Ovary (tissue), 9 donors: ENCODE data around the gene AMER1. TPM values are rescaled to one million over a fixed set of nuclear protein-coding genes. Genes with fewer than 3 reads are reported as not detected.

Experiments
- DNase-seq, 5 donors: peaks; one replicate each; pipeline ENCODE4 v3.0.0-alpha.2; 2019 to 2020
- H3K27ac ChIP-seq, 2 donors: fragments of 200-600 bp; one replicate each; pipeline versions ENCODE4 v1.5.1 to v1.8.0; 2019 to 2022
- H3K27me3 ChIP-seq: fragments of 200-600 bp; one replicate; pipeline ENCODE4 v1.8.0; 2022
- H3K36me3 ChIP-seq: fragments of 200-600 bp; sonication (generic); one replicate; pipeline ENCODE4 v1.5.1; 2019
- H3K4me1 ChIP-seq: one replicate; pipeline ENCODE4 v1.8.1; 2013; ENCODE audit warnings: mild to moderate bottlenecking, moderate library complexity; ENCODE audit not compliant: insufficient read depth
- H3K4me3 ChIP-seq: fragments of 200-600 bp; sonication (generic); one replicate; pipeline ENCODE4 v1.5.1; 2017
- H3K9me3 ChIP-seq, 2 donors: fragments of 200-600 bp in 1 of 2; sonication (generic) in 1 of 2; one replicate each; pipeline versions ENCODE4 v1.5.1 to v1.8.1; 2013 to 2019; ENCODE audit warnings: mild to moderate bottlenecking in 1 of 2, moderate library complexity in 1 of 2
- EP300 ChIP-seq: sonication (generic); formaldehyde crosslinking; IDR thresholded peaks from one replicate; pipeline ENCODE4 v1.6.1; 2017; ENCODE audit warnings: antibody characterized with exemption
- POLR2A ChIP-seq: fragments of 450-650 bp; IDR thresholded peaks from one replicate; pipeline ENCODE4 v1.6.1; 2017; ENCODE audit warnings: antibody characterized with exemption, mild to moderate bottlenecking, moderate library complexity
- WGBS, 3 donors: extraction: QIAGEN DNeasy Blood & Tissue Kit in 1 of 3; methylation state at CpG; one replicate each; pipeline versions ENCODE4 v1.1.5 to v1.1.7; 2013 to 2017; 5-methylcytosine and 5-hydroxymethylcytosine counted together
- intact Hi-C, 4 donors: fragments of 100-400 bp; cut with DNase I; formaldehyde crosslinking; loops; one replicate each; pipeline versions ENCODE4 v1.11.0 to v1.15.1; 2022 to 2023
- polyA plus RNA-seq, 2 donors: library from polyadenylated mRNA; stranded (reverse); fragments of 200-250 nt in 1 of 2; fragments of 350-450 nt in 1 of 2; fragmentation: Illumina TruSeq in 1 of 2; extraction: RNeasy Lipid Tissue Mini Kit (QIAGEN cat#74804) in 1 of 2; gene quantifications; one replicate each; pipeline ENCODE4 v1.2.3, GENCODE V29; 2013 to 2014
- total RNA-seq, 7 donors: library from RNA; depleted of rRNA in 2 of 7; stranded (reverse); fragments of >200 nt in 2 of 7; fragmentation: NEBNext Ultra II Directional in 3 of 7; extraction: Animal tissue kit (Norgen Biotek cat#: 25700) in 3 of 7; gene quantifications; one replicate each; pipeline versions ENCODE4 v1.1.0 to v1.2.4, GENCODE V29; 2016 to 2023
- TF ChIP-seq, protein P1 (sequence below), 3 donors: fragments of 450-650 bp in 2 of 3; fragments of 200-600 bp in 1 of 3; IDR thresholded peaks; one replicate each; pipeline versions ENCODE4 v1.5.1 to v1.8.0; 2016 to 2022; ENCODE audit warnings: antibody characterized with exemption in 3 of 3, mild to moderate bottlenecking in 1 of 3
- donor health status: DM: no; HTN: no; CAD: no; lungs with moderate emphysema.
- donor health status: DM: no; HTN: no; CAD: no.
- donor health status: Bipolar disorder and iron deficiency.
- donor health status: DM: yes; HTN: yes; CAD: no.
- donor health status: DM: no; HTN: no; CAD: no.
- donor health status: DM: yes; HTN: yes; CAD: no.

Gene AMER1
- total and polyA plus RNA-seq, 9 donors, result 5.5 to 25.9 (median 14.2) TPM

DNA sequence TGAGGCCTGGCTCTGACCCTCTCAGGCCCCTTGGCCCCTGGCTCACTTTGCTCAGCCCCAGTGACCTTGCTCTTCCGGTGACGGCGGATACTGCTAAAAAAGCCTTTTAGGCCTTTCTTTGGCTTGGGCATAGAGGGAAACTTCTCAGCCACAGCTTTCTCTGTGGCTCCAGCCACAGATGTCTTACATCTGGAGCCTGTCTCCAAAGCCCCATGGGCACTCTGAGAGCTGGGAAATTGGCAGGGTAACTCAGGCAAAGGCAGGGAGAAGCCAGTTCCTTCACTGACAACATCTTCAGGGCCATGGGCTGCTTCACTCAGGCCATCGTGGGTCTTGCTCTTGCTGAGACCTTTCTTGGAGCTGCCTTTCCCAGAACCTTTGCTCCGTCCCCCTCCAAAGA is 12.8 kb downstream of the AMER1 start:
- no peak for DNase-seq
- WGBS, 3 donors, result 74 to 78% (median 75%) methylated on average over 5 of the region's 5 CpGs
- intact Hi-C loops, result no loop called here
- TF ChIP-seq EP300 (no peak), POLR2A (no peak)
- TF ChIP-seq, protein P1, sequence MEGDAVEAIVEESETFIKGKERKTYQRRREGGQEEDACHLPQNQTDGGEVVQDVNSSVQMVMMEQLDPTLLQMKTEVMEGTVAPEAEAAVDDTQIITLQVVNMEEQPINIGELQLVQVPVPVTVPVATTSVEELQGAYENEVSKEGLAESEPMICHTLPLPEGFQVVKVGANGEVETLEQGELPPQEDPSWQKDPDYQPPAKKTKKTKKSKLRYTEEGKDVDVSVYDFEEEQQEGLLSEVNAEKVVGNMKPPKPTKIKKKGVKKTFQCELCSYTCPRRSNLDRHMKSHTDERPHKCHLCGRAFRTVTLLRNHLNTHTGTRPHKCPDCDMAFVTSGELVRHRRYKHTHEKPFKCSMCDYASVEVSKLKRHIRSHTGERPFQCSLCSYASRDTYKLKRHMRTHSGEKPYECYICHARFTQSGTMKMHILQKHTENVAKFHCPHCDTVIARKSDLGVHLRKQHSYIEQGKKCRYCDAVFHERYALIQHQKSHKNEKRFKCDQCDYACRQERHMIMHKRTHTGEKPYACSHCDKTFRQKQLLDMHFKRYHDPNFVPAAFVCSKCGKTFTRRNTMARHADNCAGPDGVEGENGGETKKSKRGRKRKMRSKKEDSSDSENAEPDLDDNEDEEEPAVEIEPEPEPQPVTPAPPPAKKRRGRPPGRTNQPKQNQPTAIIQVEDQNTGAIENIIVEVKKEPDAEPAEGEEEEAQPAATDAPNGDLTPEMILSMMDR (IDR thresholded peaks at IDR 0.05), result no peak
- Histone ChIP-seq H3K4me1 (no peaks in the 10 kb centered on the region), H3K27me3 (no peaks in the 10 kb centered on the region), H3K27ac (no peak overlapping the region), H3K36me3 (no peaks in the 10 kb centered on the region), H3K4me3 (no peak overlapping the region), H3K9me3 (no peaks in the 10 kb centered on the region)

GRCh38 chrX:64192040-64192439 is 13.5 kb downstream of the AMER1 start:
- Histone ChIP-seq H3K4me3 (no peak overlapping the region), H3K36me3 (no peaks in the 10 kb centered on the region), H3K9me3 (no peaks in the 10 kb centered on the region), H3K27ac (no peak overlapping the region), H3K4me1 (no peaks in the 10 kb centered on the region), H3K27me3 (no peaks in the 10 kb centered on the region)
- DNase-seq, result no peak
- 70 to 87% (median 86%) methylated on average over 3 of the region's 3 CpGs for WGBS, 3 donors
- TF ChIP-seq, protein P1 (IDR thresholded peaks at IDR 0.05), result no peak
- no peak for TF ChIP-seq POLR2A
- TF ChIP-seq EP300, result no peak
- intact Hi-C loops, result no loop called here

- Histone ChIP-seq H3K27ac (no peak overlapping the region), H3K4me3 (no peak overlapping the region), H3K27me3 (no peaks in the 10 kb centered on the region), H3K9me3 (no peaks in the 10 kb centered on the region), H3K4me1 (no peaks in the 10 kb centered on the region), H3K36me3 (no peaks in the 10 kb centered on the region)
- 86 to 90% (median 87%) methylated on average over 19 of the region's 19 CpGs for WGBS, 3 donors
- TF ChIP-seq POLR2A (no peak), EP300 (no peak)
- TF ChIP-seq, protein P1 (IDR thresholded peaks at IDR 0.05), result no peak
- intact Hi-C loops, result no loop called here
- DNase-seq, result no peak
These were observed 14.1 kb downstream of the AMER1 start for GRCh38 chrX:64191281-64192010.

DNA sequence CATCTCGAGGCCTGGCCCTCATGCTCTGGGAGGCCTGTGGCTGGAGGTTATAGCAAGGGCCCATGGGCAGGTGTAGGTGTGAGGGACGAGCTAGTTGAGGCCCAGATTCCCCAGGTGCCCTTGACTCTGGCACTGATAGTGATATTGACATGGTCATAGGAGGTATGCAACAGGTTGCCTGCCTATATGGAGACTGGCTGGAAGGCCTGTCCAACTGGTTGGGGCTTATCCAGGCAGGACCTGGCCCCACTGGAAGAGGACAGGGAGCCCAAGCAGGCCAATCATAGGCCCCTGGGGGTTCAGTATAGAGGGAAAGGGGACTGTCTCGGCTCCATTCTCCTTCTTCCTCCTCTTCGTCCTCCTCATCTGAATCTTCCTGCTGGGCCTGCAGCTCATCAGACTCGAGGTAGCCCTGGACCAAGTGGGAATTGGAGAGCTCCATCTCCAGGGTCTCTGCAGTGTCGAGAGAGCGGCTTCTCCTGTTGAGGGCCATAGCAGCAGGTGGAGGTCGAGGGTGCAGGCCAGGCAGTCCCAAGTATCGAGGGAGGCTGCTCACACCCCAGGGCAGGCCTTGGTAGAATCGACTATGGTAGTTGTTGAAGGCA is 15.3 kb downstream of the AMER1 start:
- Histone ChIP-seq H3K4me1 (no peaks in the 10 kb centered on the region), H3K9me3 (no peaks in the 10 kb centered on the region), H3K36me3 (no peaks in the 10 kb centered on the region), H3K27me3 (no peaks in the 10 kb centered on the region), H3K4me3 (no peak overlapping the region), H3K27ac (no peak overlapping the region)
- WGBS, 3 donors, result 71 to 78% (median 74%) methylated on average over 10 of the region's 10 CpGs
- TF ChIP-seq POLR2A (no peak), EP300 (no peak)
- TF ChIP-seq, protein P1 (IDR thresholded peaks at IDR 0.05), result no peak
- intact Hi-C loops, result no loop called here
- no peak for DNase-seq
